OCI-LY1 (cell line): ENCODE data around the gene ARHGAP44.
A peak's percentile ranks its signal among the peaks of the same experiment; 100 is the strongest.

Source experiments
- H2AFZ ChIP-seq: fragments of 200-600 bp; sonication (generic), shearing (Covaris generic); 2 replicates; pipeline ENCODE4 v1.6.0; 2014; ENCODE audit warnings: antibody characterized with exemption, mild to moderate bottlenecking, low read length
- H3F3A ChIP-seq: fragments of 200-600 bp; sonication (generic), shearing (Covaris generic); 2 replicates; pipeline ENCODE4 v1.6.0; 2014; ENCODE audit warnings: mild to moderate bottlenecking, antibody characterized with exemption, low read length, moderate library complexity; ENCODE audit not compliant: insufficient read depth
- H3K27ac ChIP-seq: fragments of 200-600 bp; sonication (generic); 2 replicates; pipeline ENCODE4 v1.5.1; 2014; ENCODE audit warnings: low read length, mixed run types, mild to moderate bottlenecking, low read depth; ENCODE audit not compliant: poor library complexity, severe bottlenecking
- H3K27me3 ChIP-seq: fragments of 200-600 bp; sonication (generic); 2 replicates; pipeline ENCODE4 v1.6.0; 2014; ENCODE audit warnings: antibody characterized with exemption, mild to moderate bottlenecking, low read length, moderate library complexity; ENCODE audit not compliant: insufficient read depth
- H3K36me3 ChIP-seq: fragments of 200-600 bp; sonication (generic); 2 replicates; pipeline ENCODE4 v1.6.1; 2014; ENCODE audit warnings: mild to moderate bottlenecking, antibody characterized with exemption, low read length, moderate library complexity, mixed read lengths; ENCODE audit not compliant: insufficient read depth
- H3K4me1 ChIP-seq: fragments of 200-600 bp; sonication (generic); 2 replicates; pipeline ENCODE4 v1.5.1; 2014; ENCODE audit warnings: mild to moderate bottlenecking, low read length, moderate library complexity; ENCODE audit not compliant: insufficient read depth, severe bottlenecking
- H3K4me2 ChIP-seq: fragments of 200-600 bp; sonication (generic), shearing (Covaris generic); 2 replicates; pipeline ENCODE4 v1.6.1; 2014; ENCODE audit warnings: low read length
- H3K4me3 ChIP-seq: fragments of 200-600 bp; sonication (generic); 2 replicates; pipeline ENCODE4 v1.5.1; 2014; ENCODE audit warnings: low read length, low read depth, mild to moderate bottlenecking, mixed read lengths; ENCODE audit not compliant: poor library complexity, severe bottlenecking
- H3K79me2 ChIP-seq: fragments of 200-600 bp; shearing (Covaris generic); 2 replicates; pipeline ENCODE4 v1.6.1; 2016; ENCODE audit warnings: mixed run types, low read length, mixed read lengths; ENCODE audit not compliant: insufficient read depth
- H3K9ac ChIP-seq: fragments of 200-600 bp; sonication (generic), shearing (Covaris generic); 2 replicates; pipeline ENCODE4 v1.6.1; 2014; ENCODE audit warnings: mild to moderate bottlenecking, low read length, mixed read lengths
- H3K9me2 ChIP-seq: fragments of 200-600 bp; sonication (generic), shearing (Covaris generic); 2 replicates; pipeline ENCODE4 v1.6.1; 2014; ENCODE audit warnings: low read depth, mild to moderate bottlenecking, low read length, mixed read lengths
- H3K9me3 ChIP-seq: fragments of 200-600 bp; shearing (Covaris generic); 2 replicates; pipeline ENCODE4 v1.6.1; 2014; ENCODE audit warnings: low read length, mixed read lengths
- H4K20me1 ChIP-seq: fragments of 200-600 bp; sonication (generic), shearing (Covaris generic); 2 replicates; pipeline ENCODE4 v1.6.0; 2016; ENCODE audit warnings: mild to moderate bottlenecking, low read length; ENCODE audit not compliant: insufficient read depth
- EZH2 ChIP-seq: fragments of 200-600 bp; sonication (generic), shearing (Covaris generic); IDR thresholded peaks from 2 replicates; pipeline ENCODE4 v1.8.0; 2017; ENCODE audit warnings: borderline replicate concordance, mixed run types, mild to moderate bottlenecking, antibody characterized with exemption, low read length, moderate library complexity, mixed read lengths
- TF ChIP-seq, protein P1 (sequence below): fragments of 200-600 bp; sonication (generic), shearing (Covaris generic); IDR thresholded peaks from 2 replicates; pipeline ENCODE4 v1.5.1; 2017; ENCODE audit warnings: mild to moderate bottlenecking, antibody characterized with exemption, low read length, moderate library complexity, mixed read lengths

Gene ARHGAP44

DNA sequence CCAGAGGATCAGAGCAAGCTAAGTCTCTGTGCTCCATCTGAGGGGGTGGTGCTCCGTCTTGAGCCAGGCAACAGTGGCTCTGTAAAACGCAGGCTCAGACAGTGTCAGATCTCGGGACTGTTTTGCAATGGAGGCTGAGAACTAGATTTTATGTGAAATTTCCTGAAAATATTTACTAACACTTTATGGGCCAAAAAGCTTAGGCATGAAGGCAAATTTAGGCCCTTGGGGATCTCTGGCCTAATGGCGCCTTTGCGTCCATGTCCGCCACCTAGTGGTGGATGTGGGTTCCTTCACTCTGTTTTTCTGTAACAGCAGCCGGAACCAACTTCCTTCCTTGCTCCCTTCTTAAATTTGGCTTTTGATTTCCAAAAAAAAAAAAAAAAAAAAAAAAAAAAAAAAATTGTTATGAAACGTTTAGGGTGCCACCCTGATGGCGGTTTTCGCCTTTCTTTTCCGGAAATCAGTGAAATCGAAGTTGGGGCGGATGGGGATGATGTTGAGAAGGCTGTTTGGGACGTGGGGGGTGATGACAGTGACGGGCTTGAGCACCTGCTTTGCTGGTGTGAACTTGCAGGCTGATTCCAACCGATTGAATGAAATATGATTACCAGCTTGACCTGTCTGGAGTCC lies 242.5 kb downstream of the ARHGAP44 start:
- Histone ChIP-seq H3K9me2 (no peaks in the 10 kb centered on the region), H3K36me3 (no peaks in the 10 kb centered on the region), H3K4me2 (no peak overlapping the region), H3K4me1 (no peaks in the 10 kb centered on the region), H3K79me2 (no peaks in the 10 kb centered on the region), H3K9ac (no peak overlapping the region), H4K20me1 (no peaks in the 10 kb centered on the region), H3K27me3 (no peaks in the 10 kb centered on the region), H3K27ac (no peak overlapping the region), H3K9me3 (no peaks in the 10 kb centered on the region), H3F3A (no peaks in the 10 kb centered on the region), H2AFZ (peak overlapping the region; percentile 8; the same call in 1 of the 2 replicates), H3K4me3 (no peak overlapping the region)
- TF ChIP-seq, protein P1, sequence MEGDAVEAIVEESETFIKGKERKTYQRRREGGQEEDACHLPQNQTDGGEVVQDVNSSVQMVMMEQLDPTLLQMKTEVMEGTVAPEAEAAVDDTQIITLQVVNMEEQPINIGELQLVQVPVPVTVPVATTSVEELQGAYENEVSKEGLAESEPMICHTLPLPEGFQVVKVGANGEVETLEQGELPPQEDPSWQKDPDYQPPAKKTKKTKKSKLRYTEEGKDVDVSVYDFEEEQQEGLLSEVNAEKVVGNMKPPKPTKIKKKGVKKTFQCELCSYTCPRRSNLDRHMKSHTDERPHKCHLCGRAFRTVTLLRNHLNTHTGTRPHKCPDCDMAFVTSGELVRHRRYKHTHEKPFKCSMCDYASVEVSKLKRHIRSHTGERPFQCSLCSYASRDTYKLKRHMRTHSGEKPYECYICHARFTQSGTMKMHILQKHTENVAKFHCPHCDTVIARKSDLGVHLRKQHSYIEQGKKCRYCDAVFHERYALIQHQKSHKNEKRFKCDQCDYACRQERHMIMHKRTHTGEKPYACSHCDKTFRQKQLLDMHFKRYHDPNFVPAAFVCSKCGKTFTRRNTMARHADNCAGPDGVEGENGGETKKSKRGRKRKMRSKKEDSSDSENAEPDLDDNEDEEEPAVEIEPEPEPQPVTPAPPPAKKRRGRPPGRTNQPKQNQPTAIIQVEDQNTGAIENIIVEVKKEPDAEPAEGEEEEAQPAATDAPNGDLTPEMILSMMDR: peak; percentile 80
- TF ChIP-seq EZH2: no peak

DNA sequence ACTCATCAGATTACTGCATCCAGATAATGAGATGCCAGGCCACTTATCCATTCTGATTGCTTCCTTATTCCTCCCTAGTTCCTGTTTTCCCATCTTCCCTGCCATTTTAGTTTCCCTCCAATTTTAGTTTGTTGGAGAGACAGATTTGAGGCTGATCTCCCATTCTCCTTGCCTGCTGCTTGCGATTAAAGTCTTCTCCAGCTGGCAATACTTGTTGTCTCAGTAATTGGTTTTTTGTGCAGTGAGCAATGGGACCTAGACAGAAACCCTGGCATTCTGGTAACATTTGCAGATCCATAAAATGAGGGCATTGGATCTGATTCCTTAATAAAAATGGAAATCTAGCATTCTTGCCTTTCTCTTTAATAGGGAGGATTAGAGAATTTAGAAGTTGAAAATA lies 246.1 kb downstream of the ARHGAP44 start:
- no peaks in the 10 kb centered on the region for H3K4me1 ChIP-seq
- no peaks in the 10 kb centered on the region for H4K20me1 ChIP-seq
- H3K27ac ChIP-seq: no peak overlapping the region
- H3K27me3 ChIP-seq: no peaks in the 10 kb centered on the region
- no peaks in the 10 kb centered on the region for H3K9me2 ChIP-seq
- no peaks in the 10 kb centered on the region for H3K79me2 ChIP-seq
- H3K9ac ChIP-seq: no peak overlapping the region
- no peak for TF ChIP-seq EZH2
- TF ChIP-seq, protein P1: no peak
- no peak overlapping the region for H2AFZ ChIP-seq
- no peak overlapping the region for H3K4me3 ChIP-seq
- no peaks in the 10 kb centered on the region for H3F3A ChIP-seq
- no peak overlapping the region for H3K4me2 ChIP-seq
- H3K36me3 ChIP-seq: no peaks in the 10 kb centered on the region
- H3K9me3 ChIP-seq: no peaks in the 10 kb centered on the region

DNA sequence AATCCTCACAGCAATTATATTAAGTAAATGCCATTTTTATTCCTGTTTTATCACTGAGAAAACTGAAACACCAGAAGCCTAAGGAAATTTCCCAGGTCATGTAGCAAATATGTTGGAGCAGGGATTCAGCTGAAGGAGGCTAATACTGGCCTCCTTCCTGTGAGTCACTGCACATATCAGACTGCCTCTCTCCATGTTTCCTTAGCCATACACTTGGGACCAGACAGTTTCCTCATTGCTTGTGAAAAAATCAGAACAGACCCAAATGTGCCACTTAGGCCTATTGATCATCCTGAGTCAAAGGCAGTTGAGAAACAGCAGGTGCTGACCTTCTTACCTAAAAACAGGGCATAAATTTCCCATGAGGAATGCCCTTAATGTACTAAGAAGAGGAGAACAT lies 247.5 kb downstream of the ARHGAP44 start:
- H3K9me3 ChIP-seq: no peaks in the 10 kb centered on the region
- no peak overlapping the region for H3K9ac ChIP-seq
- H3K9me2 ChIP-seq: no peaks in the 10 kb centered on the region
- no peaks in the 10 kb centered on the region for H4K20me1 ChIP-seq
- H3K4me1 ChIP-seq: no peaks in the 10 kb centered on the region
- no peak overlapping the region for H3K27ac ChIP-seq
- H3F3A ChIP-seq: no peaks in the 10 kb centered on the region
- no peaks in the 10 kb centered on the region for H3K79me2 ChIP-seq
- H3K27me3 ChIP-seq: no peaks in the 10 kb centered on the region
- TF ChIP-seq, protein P1: no peak
- H3K4me3 ChIP-seq: no peak overlapping the region
- H3K36me3 ChIP-seq: no peaks in the 10 kb centered on the region
- no peak overlapping the region for H2AFZ ChIP-seq
- no peak overlapping the region for H3K4me2 ChIP-seq
